GM12801 (cell line): Measurements from ENCODE around the gene CEBPZ.

Source experiments
- CTCF ChIP-seq: IDR thresholded peaks from one replicate; pipeline ENCODE4 v1.5.1; 2011; ENCODE audit warnings: control low read depth; ENCODE audit not compliant: insufficient read length; ENCODE audit errors: extremely low read depth

Gene CEBPZ

GRCh38 chr2:37262522-37262921 is 31.1 kb upstream of the CEBPZ start:
- no peak for TF ChIP-seq CTCF

- TF ChIP-seq CTCF = no peak
Measured at GRCh38 chr2:37250869-37251740, 19.7 kb upstream of the CEBPZ start.

GRCh38 chr2:37246205-37246604 is 14.8 kb upstream of the CEBPZ start:
- TF ChIP-seq CTCF = no peak

- no peak for TF ChIP-seq CTCF
Measured at GRCh38 chr2:37244755-37245154, 13.4 kb upstream of the CEBPZ start.

- no peak for TF ChIP-seq CTCF
Measured at GRCh38 chr2:37244017-37244416, 12.6 kb upstream of the CEBPZ start.

- TF ChIP-seq CTCF = no peak
Measured at GRCh38 chr2:37243435-37243834, 12.0 kb upstream of the CEBPZ start.

GRCh38 chr2:37232131-37232933 is 936 bp upstream of the CEBPZ start:
- no peak for TF ChIP-seq CTCF
